ENCODE results near the gene MRTFB. TPM values are rescaled to one million over a fixed set of nuclear protein-coding genes. Genes with fewer than 3 reads are reported as not detected.

Gene MRTFB
- total and polyA plus RNA-seq, 2 donors (not counting 3 experiments of a cell fraction or from before 2014, with no cell fraction given): 19.6 to 49.5 TPM

DNA sequence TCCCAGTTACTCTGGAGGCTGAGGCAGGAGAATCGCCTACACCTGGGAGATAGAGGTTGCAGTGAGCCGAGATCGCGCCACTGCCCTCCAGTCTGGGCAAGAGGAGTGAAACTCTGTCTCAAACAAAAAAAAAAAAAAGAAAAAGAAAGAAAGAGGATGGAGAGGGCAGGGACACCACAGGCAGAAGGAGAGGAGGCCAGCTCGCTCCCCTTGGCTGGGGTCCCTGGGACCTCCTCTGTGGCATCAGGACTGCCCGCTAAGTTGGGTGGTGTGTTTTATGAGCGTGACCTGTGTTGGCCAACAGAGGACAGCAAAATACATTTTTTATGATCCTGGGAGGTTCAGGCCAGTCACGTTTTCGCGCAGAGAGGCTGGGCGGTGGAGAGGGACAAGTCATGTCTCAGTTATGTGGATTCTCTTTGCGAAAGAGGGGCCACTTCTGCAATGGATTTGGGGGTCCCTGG, 229.6 kb downstream of the MRTFB start:
- dilution Hi-C loops (cut with MboI; ENCODE audit: extremely low pct_ligation_motif_present, low sequenced_read_pairs) (no loop called here), intact Hi-C loops (cut with micrococcal nuclease) (loop anchor here (1.0 to 5.0 kb wide), 5 partner anchors 48 to 378 kb away; partner anchors contain the start of gene ERCC4)
- Histone ChIP-seq H3K27ac (ENCODE audit: insufficient read depth, low read depth, low read length) (no peak overlapping the region), H3K4me1 (ENCODE audit: control insufficient read depth, extremely low read depth, insufficient read depth, low read length) (peaks cover 10% of the 10 kb centered on the region), H3K9ac (replicated peaks; ENCODE audit: extremely low read depth, insufficient read depth, low read length) (no peak overlapping the region), H4K20me1 (replicated peaks; ENCODE audit: control insufficient read depth, extremely low read depth, insufficient read depth, low read length) (no peaks in the 10 kb centered on the region), H3K9me1 (replicated peaks; ENCODE audit: control insufficient read depth, extremely low read depth, insufficient read depth, low read length) (no peaks in the 10 kb centered on the region), H3K27me3 (ENCODE audit: control insufficient read depth in 2 of 2, insufficient read depth in 2 of 2, low read length in 2 of 2) (no peaks in the 10 kb centered on the region), H3K9me3 (replicated peaks; ENCODE audit: control insufficient read depth, insufficient read depth, low read length) (no peaks in the 10 kb centered on the region), H3K36me3 (ENCODE audit: control insufficient read depth in 2 of 2, extremely low read depth in 1 of 2, insufficient read depth in 2 of 2, low read length in 2 of 2) (no peaks in the 10 kb centered on the region), H3K4me2 (ENCODE audit: insufficient read depth, low read length) (no peak overlapping the region), H2AFZ (ENCODE audit: low read depth, low read length) (no peak overlapping the region), H3K79me2 (ENCODE audit: control insufficient read depth, insufficient read depth, low read length) (peaks cover 16% of the 10 kb centered on the region), H3K4me3 (replicated peaks in 1 of 3; ENCODE audit: insufficient read depth in 1 of 3, low read depth in 1 of 3, low read length in 3 of 3) (no peak overlapping the region)
- no TSS peak for BruUV-seq (replicated peaks)
- DNase-seq (ENCODE audit: low read depth, low spot score) (peak; percentile 78), FAIRE-seq (peak; percentile 89)
- POLR2A ChIA-PET: interaction anchor here (0.7 to 0.8 kb wide), 2 partner anchors 20 to 97 kb away, joined by 5 read pairs; no protein-coding TSS in a partner anchor
- TF ChIP-seq, protein P1, sequence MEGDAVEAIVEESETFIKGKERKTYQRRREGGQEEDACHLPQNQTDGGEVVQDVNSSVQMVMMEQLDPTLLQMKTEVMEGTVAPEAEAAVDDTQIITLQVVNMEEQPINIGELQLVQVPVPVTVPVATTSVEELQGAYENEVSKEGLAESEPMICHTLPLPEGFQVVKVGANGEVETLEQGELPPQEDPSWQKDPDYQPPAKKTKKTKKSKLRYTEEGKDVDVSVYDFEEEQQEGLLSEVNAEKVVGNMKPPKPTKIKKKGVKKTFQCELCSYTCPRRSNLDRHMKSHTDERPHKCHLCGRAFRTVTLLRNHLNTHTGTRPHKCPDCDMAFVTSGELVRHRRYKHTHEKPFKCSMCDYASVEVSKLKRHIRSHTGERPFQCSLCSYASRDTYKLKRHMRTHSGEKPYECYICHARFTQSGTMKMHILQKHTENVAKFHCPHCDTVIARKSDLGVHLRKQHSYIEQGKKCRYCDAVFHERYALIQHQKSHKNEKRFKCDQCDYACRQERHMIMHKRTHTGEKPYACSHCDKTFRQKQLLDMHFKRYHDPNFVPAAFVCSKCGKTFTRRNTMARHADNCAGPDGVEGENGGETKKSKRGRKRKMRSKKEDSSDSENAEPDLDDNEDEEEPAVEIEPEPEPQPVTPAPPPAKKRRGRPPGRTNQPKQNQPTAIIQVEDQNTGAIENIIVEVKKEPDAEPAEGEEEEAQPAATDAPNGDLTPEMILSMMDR (IDR thresholded peaks at IDR 0.05; ENCODE audit: extremely low read depth in 1 of 2, insufficient read depth in 1 of 2, low read depth in 1 of 2, low read length in 2 of 2): peak; percentile 43 to 70
- TF ChIP-seq, protein P2, sequence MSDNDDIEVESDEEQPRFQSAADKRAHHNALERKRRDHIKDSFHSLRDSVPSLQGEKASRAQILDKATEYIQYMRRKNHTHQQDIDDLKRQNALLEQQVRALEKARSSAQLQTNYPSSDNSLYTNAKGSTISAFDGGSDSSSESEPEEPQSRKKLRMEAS (IDR thresholded peaks at IDR 0.05; ENCODE audit: insufficient read depth, insufficient read length): no peak
- CTCF ChIA-PET: interaction anchor here (0.6 to 3.8 kb wide), 7 partner anchors 15 to 377 kb away, joined by 3 to 33 read pairs (median 5); no protein-coding TSS in a partner anchor

All from endothelial cell of umbilical vein (primary cell).